H54 (cell line): Measurements from ENCODE around the gene NDUFB6.
"Not testable (repeated sequence)": the region's sequence is repeated elsewhere in the genome, so short reads cannot be mapped to it uniquely, and the experiment has no call there.

ENCODE experiments used
- DNase-seq: peaks from one replicate; pipeline ENCODE4 v3.0.0; 2011; ENCODE audit warnings: low spot score, mixed read lengths; ENCODE audit not compliant: insufficient read length
- FAIRE-seq: peaks from 3 replicates; lab custom pipeline; 2011; peaks lifted over from hg19 to GRCh38; lab: Jason Lieb, UNC
- POLR2A ChIP-seq: IDR thresholded peaks from 2 replicates; pipeline ENCODE4 v1.6.1; 2011; ENCODE audit warnings: low read depth, mild to moderate bottlenecking, low read length

The NDUFB6 gene

DNA sequence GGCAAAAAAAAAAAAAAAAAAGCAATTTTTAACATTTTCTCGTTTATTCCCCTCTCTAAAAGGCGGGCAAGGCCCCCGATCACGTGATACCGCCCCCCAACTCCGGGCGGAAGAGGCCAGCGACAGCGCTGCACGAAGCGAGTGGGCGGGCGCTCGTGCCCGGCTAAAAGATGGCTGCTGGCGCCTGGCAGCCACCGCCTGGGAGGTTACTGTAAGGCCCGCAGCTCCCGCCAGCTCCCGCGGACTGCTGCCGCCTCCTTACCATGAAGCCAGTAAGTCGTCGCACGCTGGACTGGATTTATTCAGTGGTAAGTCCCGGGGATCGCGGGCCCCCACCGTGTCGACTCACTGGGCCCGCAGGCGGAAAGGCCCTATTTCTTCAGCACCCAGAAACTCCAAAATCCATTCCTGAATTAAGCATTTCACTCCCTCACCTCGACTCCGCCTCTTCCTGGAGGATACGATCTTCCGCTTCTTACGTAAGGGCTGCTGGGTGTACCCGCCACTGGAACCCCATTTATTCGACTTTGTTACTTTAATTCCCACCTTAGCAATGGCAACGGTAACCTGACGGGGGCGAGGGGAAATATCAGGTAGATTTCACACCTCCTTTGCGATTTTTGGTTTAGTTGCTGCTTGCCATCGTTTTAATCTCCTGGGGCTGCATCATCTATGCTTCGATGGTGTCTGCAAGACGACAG is 20.6 kb downstream of the NDUFB6 start, which contains the start of the genes SMIM27 and TOPORS:
Gene SMIM27, plus strand, starts transcription at position 156 of the 701 bp plus-strand sequence. Its CDS starts 108 bp downstream, at position 264.
Gene TOPORS, minus strand, starts transcription at position 415 of the 701 bp plus-strand sequence. Its CDS starts 150 bp downstream, at position 265.
- DNase-seq (peak; percentile 49), FAIRE-seq (no peak)
- TF ChIP-seq POLR2A: peak; percentile 54

DNA sequence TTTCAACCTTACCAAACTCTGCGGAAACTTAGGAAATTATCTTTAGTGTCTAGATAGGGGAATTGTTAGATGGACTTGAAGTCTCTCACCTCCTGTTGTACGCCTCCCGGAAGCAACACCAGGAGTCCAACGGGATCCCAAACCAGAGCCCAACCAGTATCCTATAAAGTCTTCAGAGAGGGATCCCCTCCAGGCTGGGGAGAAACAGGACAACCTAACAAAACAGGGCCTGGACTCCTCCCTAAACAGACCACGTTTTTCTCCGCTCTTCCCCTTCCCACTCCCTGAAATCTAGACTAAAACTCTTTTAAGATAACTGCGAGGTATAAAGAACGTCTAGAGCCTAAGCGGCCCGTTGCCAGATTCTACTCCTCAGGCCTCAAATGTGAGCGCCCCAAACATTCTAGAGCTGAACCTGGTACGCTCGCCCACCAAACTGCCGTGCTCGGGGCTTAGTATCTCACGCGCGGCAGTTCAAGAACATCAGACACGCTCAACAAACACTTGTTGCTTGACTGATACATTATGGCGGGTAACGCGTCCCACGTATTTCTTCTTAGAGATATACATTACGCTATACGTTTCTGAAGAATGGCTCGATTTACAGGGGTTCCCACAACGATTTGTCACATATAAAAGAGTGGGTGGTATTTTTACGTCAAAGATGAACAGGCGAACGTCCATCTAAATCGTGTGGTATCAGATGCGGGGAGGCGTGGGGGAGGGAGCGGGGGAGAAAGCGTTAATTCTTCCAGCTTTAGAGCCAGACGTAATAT is 21.5 kb downstream of the NDUFB6 start:
- TF ChIP-seq POLR2A: no peak
- DNase-seq: peak; percentile 13
- FAIRE-seq: no peak

DNA sequence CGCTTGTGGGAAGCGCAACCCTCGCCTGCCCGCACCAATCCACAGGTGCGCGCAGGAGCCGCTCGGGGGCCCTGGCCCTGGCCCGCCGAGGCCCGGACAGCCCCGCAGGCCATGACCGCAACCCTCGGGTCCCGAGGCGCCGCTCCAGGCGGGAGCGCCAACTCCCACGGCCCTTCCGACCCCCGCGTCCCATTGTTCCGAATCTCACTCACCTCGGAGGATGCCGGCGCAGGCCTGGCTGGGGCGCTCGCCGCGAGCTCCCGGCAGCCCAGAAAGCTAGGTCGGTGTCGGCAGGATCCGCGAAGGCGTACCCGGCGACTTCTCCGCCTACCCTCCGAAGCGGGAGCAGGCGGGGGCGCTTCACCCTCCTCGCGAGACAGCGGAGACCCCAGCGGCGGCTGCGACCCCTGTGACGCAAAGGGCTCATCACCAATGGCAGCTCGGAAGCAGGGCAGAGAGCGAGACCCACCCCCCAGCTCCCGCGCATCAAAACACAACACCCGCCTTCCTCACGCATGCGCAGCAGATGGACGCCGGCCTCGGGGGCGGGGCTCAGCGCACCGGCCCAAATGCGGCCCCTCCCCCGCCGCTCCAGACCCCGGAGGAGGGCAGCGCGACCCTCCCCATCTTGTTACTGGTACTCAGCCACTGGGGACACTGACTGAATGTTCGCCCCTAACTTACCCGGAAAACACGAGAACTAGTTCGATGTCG is 22.2 kb downstream of the NDUFB6 start:
- DNase-seq (peak; percentile 65), FAIRE-seq (peak; percentile 48)
- TF ChIP-seq POLR2A: no peak

DNA sequence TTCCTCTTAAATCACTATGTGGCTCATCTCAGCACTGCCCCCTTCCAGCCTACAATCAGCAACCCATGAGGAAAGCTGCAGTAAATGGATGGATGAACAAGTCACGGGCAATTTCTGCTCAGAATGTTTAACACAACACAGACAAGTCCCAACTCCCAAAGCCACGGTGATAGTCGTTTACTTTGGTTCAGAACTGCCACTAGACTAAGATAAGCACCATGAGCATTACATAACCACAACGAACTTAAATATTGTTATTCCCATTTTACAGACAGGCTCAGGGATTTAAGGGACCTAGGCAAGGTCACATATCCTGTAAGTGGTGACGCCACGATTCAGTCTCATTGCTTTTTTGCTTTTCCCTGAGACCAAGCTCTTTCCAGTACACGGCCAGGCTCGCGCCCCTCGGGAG is 22.8 kb downstream of the NDUFB6 start:
- FAIRE-seq (no peak), DNase-seq (no peak)
- no peak for TF ChIP-seq POLR2A

GRCh38 chr9:32548213-32548612 is 24.7 kb downstream of the NDUFB6 start:
- not testable (repeated sequence) for FAIRE-seq, DNase-seq

DNA sequence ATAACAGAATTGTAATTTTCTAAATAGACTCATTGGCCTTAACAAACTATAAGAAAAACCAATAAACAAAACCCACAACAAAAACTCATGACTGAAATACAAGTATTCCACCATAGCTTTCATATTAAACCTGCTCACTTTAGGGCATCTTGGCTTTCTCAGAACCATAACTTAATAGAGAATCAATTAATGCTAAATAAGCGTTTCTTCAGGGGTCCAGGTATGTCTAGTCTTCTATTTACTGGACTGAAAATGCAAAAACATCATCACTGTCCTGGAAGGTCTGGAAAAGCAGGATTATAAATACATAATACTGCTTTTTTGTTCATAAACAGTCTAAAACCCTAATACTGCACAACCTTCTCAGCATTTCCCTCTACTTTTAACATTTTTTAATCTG is 27.1 kb downstream of the NDUFB6 start:
- no peak for TF ChIP-seq POLR2A
- FAIRE-seq (no peak), DNase-seq (no peak)

GRCh38 chr9:32543047-32543446 is 29.9 kb downstream of the NDUFB6 start:
- FAIRE-seq: no peak
- DNase-seq: no peak
- no peak for TF ChIP-seq POLR2A

DNA sequence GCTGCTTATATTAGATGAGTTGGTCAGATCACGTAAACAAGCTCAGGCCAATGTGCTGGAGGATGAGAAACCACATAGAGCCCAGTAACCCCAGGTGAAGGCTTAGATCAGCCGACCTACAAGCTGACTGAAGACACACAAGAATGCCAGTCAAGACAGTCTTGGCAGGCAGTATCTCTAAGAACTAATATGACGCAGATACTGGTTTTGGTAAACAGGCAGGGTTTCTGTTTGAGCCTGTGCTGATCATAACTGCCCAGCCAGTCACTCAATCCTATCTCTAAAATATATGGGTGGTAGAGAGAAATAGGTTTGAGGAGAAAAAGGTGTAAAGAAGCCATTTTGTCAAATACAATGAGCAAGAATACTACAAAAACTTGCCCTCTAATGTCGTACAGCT is 39.1 kb downstream of the NDUFB6 start:
- DNase-seq (no peak), FAIRE-seq (no peak)
- no peak for TF ChIP-seq POLR2A

GRCh38 chr9:32533336-32533735 is 39.6 kb downstream of the NDUFB6 start:
- no peak for TF ChIP-seq POLR2A
- DNase-seq: no peak
- FAIRE-seq: no peak

DNA sequence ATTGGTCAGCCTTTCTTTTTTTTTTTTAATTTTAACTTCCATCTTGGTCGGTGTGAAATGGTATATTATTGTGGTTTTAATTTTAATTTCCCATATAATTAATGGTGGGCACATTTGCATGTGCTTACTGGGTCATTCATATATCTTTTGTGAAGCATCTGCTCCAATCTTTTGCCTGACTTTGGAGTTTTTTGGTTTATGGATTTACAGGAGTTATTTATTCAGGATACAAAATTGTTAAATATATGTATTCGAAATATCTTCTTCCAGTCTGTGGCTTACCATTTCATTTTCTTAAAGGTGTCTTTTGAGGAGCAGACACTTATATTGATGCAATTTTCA is 46.3 kb downstream of the NDUFB6 start:
- DNase-seq (no peak), FAIRE-seq (no peak)
- no peak for TF ChIP-seq POLR2A

DNA sequence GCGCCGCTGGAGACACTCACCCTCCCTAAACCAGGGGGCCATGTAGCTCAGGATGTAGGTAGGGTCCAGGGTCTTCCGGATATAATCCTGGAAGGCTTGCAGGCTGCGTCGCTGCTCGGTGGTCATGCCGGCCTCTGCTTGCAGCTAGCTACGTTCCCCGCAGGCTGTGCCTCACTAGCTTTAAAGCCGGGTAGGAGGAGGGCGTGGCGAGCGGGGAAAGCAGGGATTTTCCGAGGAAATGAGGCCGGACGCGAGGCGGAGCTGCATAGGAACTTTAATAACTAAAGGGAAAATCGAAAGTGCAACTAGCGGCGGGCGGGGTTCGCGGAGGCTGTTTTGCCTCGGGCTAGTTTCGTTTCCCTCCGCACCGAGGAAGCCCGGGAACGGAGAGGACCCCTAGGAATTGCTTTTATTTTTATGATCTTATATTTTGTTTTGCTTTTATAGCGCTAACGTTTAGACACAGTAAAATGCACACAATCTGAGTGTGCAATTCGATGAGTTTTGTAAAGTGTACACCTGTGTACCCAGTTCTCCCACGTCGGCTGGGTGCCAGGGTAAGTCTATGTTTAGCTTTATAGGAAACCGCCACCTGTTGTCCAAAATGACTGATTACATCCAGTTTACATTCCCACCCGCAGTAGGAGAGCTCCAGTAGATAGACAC is 46.8 kb downstream of the NDUFB6 start, which contains the start of gene RIGI:
Gene RIGI, minus strand, starts transcription at position 156 of the 666 bp plus-strand sequence. Its CDS starts 30 bp downstream, at position 126.
- FAIRE-seq: peak; percentile 78
- peak; percentile 25; the same call in 1 of the 2 replicates for TF ChIP-seq POLR2A
- peak; percentile 44 for DNase-seq

- TF ChIP-seq POLR2A: no peak
- FAIRE-seq (no peak), DNase-seq (no peak)
Measured at GRCh38 chr9:32525709-32526030, 47.3 kb downstream of the NDUFB6 start.

- no peak for FAIRE-seq
- no peak for TF ChIP-seq POLR2A
- DNase-seq: no peak
Measured at GRCh38 chr9:32524892-32525708, 47.9 kb downstream of the NDUFB6 start.

DNA sequence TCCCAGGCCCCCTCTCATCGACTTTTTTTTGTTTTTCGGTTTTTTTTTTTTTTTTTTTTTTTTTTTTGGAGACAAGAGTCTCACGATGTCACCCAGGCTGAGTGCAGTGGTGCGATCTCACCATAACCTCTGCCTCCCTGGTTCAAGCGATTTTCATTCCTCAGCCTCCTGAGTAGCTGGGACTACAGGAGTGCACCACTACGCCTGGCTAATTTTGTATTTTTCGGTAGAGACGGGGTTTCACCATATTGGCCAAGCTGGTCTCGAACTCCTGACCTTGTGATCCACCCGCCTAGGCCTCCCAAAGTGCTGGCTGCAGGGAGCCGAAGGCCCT is 48.4 kb downstream of the NDUFB6 start:
- not testable (repeated sequence) for DNase-seq, FAIRE-seq
